ENCODE data around the gene RAET1G. TPM values are rescaled to one million over a fixed set of nuclear protein-coding genes. Genes with fewer than 3 reads are reported as not detected.
A peak's percentile ranks its signal among the peaks of the same experiment; 100 is the strongest.

The RAET1G gene
- total and polyA plus RNA-seq, 2 of the 13 experiments (the other 11 are each of a cell fraction or from before 2014, with no cell fraction given) = not detected

GRCh38 chr6:149903938-149904611, 18.8 kb downstream of the RAET1G start (continued):
- TF ChIP-seq SKI (IDR thresholded peaks at IDR 0.05; ENCODE audit: partially characterized antibody) (no peak), ZNF607 (CRISPR knock-in tag; IDR thresholded peaks at IDR 0.05; ENCODE audit: borderline replicate concordance) (no peak), SOX5 (CRISPR knock-in tag; IDR thresholded peaks at IDR 0.05; ENCODE audit: borderline replicate concordance) (no peak), ZFP91 (CRISPR knock-in tag; IDR thresholded peaks at IDR 0.05; ENCODE audit: borderline replicate concordance) (0 out of 2 replicates have a peak, but pooled peaks have one; percentile 39), ZFX (CRISPR knock-in tag; IDR thresholded peaks at IDR 0.05; ENCODE audit: low read depth) (peak; percentile 42; the same call in 1 of the 2 replicates), ZUFSP (CRISPR knock-in tag; IDR thresholded peaks at IDR 0.05; ENCODE audit: borderline replicate concordance) (0 out of 2 replicates have a peak, but pooled peaks have one; percentile 48), BRCA1 (CRISPR knock-in tag; IDR thresholded peaks at IDR 0.05) (no peak), ZNF850 (CRISPR knock-in tag; conservative IDR thresholded peaks at IDR 0.05) (no peak), REXO4 (CRISPR knock-in tag; IDR thresholded peaks at IDR 0.05; ENCODE audit: borderline replicate concordance) (no peak), SNAPC5 (CRISPR knock-in tag; IDR thresholded peaks at IDR 0.05; ENCODE audit: borderline replicate concordance) (no peak), NFE2L2 (IDR thresholded peaks at IDR 0.05; ENCODE audit: low read length) (no peak), SRY (CRISPR knock-in tag; IDR thresholded peaks at IDR 0.05) (no peak), ZNF274 (CRISPR knock-in tag; IDR thresholded peaks at IDR 0.05) (no peak), SMC3 (IDR thresholded peaks at IDR 0.05; ENCODE audit: low read length) (peak; percentile 66), STAT6 (CRISPR knock-in tag; IDR thresholded peaks at IDR 0.05; ENCODE audit: borderline replicate concordance) (no peak), KDM6A (CRISPR knock-in tag; IDR thresholded peaks at IDR 0.05; ENCODE audit: low read depth) (no peak), CREB1 (IDR thresholded peaks at IDR 0.05) (no peak), CREB1 (CRISPR knock-in tag; IDR thresholded peaks at IDR 0.05) (no peak), BHLHE40 (IDR thresholded peaks at IDR 0.05; ENCODE audit: low read length) (no peak), XRCC5 (optimal IDR thresholded peaks at IDR 0.05; ENCODE audit: low read length) (peak; percentile 38), FLYWCH1 (CRISPR knock-in tag; IDR thresholded peaks at IDR 0.05) (no peak), ZNF782 (CRISPR knock-in tag; IDR thresholded peaks at IDR 0.05; ENCODE audit: borderline replicate concordance) (0 out of 2 replicates have a peak, but pooled peaks have one; percentile 50), BATF2 (CRISPR knock-in tag; IDR thresholded peaks at IDR 0.05) (no peak)
